GM11168 (cell line): ENCODE measurements around the gene VWA3B.

Experiments used
- in situ Hi-C: fragments of 300-500 bp; cut with MboI; formaldehyde crosslinking; loops from one replicate; pipeline ENCODE4 v1.12.0; 2022; ENCODE audit warnings: low sequenced_read_pairs; ENCODE audit not compliant: unreplicated experiment

Gene VWA3B

GRCh38 chr2:98165516-98166071, 78.6 kb downstream of the VWA3B start:
- in situ Hi-C loops, result no loop called here

DNA sequence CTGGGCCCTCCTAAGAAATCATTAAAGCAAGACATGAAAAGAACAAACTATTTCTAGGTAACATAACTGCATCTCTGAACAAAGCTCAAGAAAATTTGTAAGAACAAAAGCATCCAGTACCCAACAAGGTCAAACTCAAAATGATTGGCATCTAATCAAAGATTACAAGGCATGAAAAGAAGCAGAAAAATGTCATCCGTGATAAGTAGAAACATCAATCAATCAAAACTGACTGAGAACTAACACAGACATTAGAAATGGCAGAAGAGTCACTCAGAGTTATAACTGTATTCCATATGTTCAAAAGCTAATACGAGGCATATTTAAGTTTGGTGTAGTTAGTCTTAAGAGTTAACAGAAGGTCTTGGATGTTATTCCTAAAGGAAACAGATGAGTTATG, 80.9 kb downstream of the VWA3B start:
- in situ Hi-C loops, result no loop called here

GRCh38 chr2:98170076-98170475, 83.1 kb downstream of the VWA3B start:
- in situ Hi-C loops, result no loop called here

GRCh38 chr2:98172150-98172765, 85.3 kb downstream of the VWA3B start:
- in situ Hi-C loops, result no loop called here

- in situ Hi-C loops, result no loop called here
These were observed 86.0 kb downstream of the VWA3B start for GRCh38 chr2:98172951-98173350.

- in situ Hi-C loops, result no loop called here
These were observed 88.8 kb downstream of the VWA3B start for GRCh38 chr2:98175811-98176210.

DNA sequence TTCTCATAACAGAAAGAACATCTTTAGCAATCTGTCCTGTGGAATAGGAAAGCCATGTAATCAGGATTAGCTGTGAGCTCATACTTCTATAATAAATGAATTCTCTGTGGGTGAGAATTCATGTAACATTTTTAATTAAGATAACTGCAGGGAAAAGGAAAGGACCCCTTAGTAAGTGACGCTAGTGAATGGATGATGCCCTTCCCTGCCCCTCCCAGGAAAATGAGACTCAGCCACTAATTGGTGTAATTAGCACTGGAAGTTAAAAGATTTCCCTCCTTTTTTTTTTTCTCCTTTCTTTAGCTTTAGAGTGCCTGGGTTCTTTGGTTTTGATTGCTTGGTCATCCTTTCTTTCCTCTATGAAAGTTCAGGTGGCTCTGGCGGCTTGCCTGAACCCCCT, 90.3 kb downstream of the VWA3B start:
- in situ Hi-C loops, result no loop called here

DNA sequence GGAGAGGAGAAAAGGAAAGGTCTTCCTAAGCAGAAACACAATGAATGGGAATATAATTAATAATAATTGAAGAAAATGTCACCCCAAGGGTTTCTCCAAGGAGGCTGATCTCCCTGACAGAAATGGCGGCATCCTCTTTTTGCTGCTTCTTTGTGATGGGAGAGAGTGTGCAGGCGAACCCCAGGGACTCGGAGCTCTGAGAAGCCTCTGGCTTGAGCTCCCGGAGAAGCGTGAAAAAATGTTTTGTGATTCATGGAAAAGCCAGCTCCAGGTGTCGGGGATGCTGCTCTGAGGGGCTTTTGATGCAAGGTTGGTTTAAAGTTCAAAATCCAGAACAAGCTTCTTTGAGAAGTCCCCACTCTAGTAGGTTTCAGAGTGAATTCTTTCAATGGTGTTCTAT, 91.0 kb downstream of the VWA3B start:
- in situ Hi-C loops, result no loop called here

DNA sequence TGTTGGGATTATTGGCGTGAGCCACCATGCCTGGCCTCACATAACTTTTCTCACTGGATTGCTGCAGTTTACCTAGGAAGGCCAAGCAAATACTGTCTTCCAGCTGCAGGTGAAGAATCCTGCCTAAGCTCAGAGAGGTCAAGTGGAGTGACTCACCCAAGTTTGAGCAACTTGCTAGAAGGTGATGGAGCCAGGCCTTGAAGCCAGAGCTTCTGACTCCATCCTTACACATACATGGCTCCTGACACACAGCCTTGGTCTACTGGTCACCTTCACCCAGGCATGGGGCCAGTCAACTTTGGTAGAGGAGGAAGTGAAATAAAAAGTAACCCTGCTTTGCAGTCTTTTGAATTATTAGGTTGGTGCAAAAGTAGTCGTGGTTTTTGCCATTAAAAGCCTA, 93.5 kb downstream of the VWA3B start:
- in situ Hi-C loops, result no loop called here

- in situ Hi-C loops, result no loop called here
These were observed 94.4 kb downstream of the VWA3B start for GRCh38 chr2:98181346-98181745.

DNA sequence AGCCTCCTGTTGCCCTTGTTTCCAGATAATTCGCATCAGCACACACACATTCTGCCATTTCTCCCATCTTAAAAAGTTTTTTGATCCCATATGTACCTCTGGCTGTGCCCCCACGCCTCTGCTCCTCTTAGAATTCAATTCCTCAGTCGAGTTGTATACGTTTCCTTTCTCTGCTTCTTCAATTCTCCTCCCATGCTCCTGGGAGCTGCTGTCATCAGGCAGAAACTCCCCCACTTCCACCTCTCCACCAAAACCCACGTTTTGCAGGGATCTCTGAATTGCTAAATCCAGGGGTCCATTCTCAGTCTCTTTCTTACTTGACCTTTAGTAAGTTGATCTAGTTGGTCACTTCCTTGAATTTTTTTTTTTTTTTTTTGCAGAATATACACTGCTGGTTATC, 98.8 kb downstream of the VWA3B start:
- in situ Hi-C loops, result no loop called here

GRCh38 chr2:98187194-98187593, 100.2 kb downstream of the VWA3B start:
- in situ Hi-C loops, result no loop called here

DNA sequence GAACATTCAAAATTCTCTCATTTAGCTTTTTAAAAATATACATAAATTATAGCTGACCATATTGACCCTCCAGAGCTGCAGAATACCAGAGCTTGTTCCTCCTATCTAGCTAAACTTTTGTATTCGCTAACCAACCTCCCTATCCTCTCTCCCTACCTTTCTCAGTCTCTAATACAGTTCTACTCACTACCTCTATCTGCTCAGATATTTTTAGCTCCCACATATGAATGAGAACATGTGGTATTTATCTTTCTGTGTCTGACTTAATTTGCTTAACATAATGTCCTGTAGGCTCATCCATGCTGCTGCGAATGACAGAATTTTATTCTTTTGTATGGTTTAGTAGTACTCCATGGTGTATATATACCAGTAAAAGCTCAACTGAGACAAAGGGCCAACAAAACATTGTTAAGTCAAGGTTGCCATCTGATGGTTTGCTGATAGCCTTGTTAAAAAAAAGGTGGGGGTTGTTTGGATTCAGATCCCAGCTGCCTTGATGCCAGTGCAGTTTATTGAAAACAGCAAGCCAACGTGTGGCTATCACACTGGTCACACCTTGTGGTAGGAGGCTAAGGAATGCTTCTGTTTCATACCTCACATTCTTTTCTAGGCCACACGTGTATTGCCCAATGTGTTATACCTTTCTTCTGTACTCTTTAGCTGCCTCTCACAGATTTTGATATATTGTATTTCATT, 101.5 kb downstream of the VWA3B start:
- in situ Hi-C loops, result no loop called here

GRCh38 chr2:98191883-98192282, 104.9 kb downstream of the VWA3B start:
- in situ Hi-C loops, result no loop called here

DNA sequence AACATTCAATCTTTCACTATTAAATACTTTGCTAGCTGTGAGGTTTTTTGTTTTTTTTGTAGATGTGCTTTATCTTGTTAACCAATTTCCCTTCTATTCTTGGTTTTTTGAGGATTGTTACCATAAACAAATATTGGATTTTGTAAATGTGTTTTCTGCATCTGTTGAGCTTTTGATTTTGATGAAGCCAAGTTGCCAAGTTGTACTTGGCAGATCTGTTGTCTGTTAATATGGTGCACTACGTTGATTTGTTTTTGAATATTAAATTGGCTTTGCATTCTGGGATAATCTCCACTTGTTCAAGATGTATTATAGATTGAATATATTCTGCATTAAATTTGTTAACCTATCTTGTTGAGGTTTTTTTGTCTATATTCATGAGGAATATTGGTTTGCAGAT, 114.6 kb downstream of the VWA3B start:
- in situ Hi-C loops, result no loop called here

GRCh38 chr2:98205889-98206288, 118.9 kb downstream of the VWA3B start:
- in situ Hi-C loops, result no loop called here

GRCh38 chr2:98212092-98213000, 125.4 kb downstream of the VWA3B start:
- in situ Hi-C loops, result no loop called here

GRCh38 chr2:98216616-98217015, 129.6 kb downstream of the VWA3B start:
- in situ Hi-C loops, result no loop called here

DNA sequence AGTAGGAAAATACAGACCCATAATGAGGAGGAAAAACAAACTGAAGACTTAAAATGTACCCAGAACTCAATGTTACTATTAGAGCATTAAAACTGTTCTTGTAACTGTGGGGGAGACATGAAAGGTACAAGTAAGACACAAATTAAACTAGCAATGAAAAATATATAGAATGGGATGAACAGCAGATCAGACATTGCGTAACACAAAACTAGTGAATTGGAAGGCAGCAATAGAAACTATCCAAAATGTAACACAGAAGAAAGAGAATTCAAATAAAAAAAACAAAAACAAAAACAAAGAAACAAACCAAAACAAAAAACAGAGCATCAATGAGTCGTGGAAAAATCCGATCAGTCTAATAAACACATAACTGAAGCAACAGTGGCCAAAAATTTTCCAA, 132.2 kb downstream of the VWA3B start:
- in situ Hi-C loops, result no loop called here

DNA sequence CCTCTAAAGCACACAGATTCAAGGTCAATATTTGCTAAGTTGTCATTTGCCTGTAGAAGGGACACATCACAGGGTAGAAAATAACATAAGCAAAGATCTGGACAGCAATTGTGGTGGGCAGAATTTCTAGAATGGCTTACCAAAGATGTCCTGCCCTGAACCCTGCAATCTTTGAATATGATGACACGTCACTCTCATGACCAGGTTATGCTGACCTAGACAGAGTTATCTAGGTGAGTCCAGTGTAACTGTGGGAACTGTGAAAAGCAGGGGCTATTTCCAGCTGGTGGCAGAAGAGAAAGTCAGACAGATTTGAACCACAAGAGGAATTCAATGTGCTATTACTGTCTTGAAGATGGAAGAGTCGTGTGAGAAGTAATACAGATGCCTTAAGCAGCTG, 147.0 kb downstream of the VWA3B start:
- in situ Hi-C loops, result no loop called here

- in situ Hi-C loops, result no loop called here
These were observed 147.8 kb downstream of the VWA3B start for GRCh38 chr2:98234776-98235175.
